A549 treated with AZD2906 at 1 μM for 4 hours (cell line): ENCODE data around the gene SNAP25. TPM values are rescaled to one million over a fixed set of nuclear protein-coding genes. Genes with fewer than 3 reads are reported as not detected.

Source experiments
- total RNA-seq: library from RNA; stranded (reverse); fragments of 200-300 nt; extraction: Qiagen RNA extraction; gene quantifications from 5 replicates; pipeline ENCODE4 v1.2.3, GENCODE V29; 2022

SNAP25 gene
- total RNA-seq, result 13.3 to 18.4 TPM (median 16.2 TPM) in 5 replicates

GRCh38 chr20:10218536-10219451 is at the start of gene SNAP25:
Gene SNAP25 (plus strand): TSS chr20:10218830. CDS start chr20:10275492, 56,662 bp downstream.

Other genes starting within 250 kb of the SNAP25 start
- 5.1 to 5.9 TPM (median 5.5 TPM) in 5 replicates for gene ANKEF1, start 183.8 kb upstream of the SNAP25 start, total RNA-seq
- gene MKKS, start 215.4 kb downstream of the SNAP25 start, total RNA-seq, result 13.1 to 17.8 TPM (median 17.5 TPM) in 5 replicates
- gene SLX4IP, start 216.5 kb downstream of the SNAP25 start, total RNA-seq, result 2.0 to 2.9 TPM (median 2.3 TPM) in 5 replicates